ENCODE measurements around the gene TMTC2.

The TMTC2 gene

GRCh38 chr12:82727886-82728285, 41.2 kb downstream of the TMTC2 start:
- no peak for TF ChIP-seq GATA3 (IDR thresholded peaks at IDR 0.05; ENCODE audit: low read depth, low read length)
- no peak for TF ChIP-seq GATA2 (IDR thresholded peaks at IDR 0.05; ENCODE audit: low read depth, low read length)

- no peak for TF ChIP-seq GATA2 (IDR thresholded peaks at IDR 0.05; ENCODE audit: low read depth, low read length)
- no peak for TF ChIP-seq GATA3 (IDR thresholded peaks at IDR 0.05; ENCODE audit: low read depth, low read length)
Measured at GRCh38 chr12:82728710-82729109, 42.0 kb downstream of the TMTC2 start.

- TF ChIP-seq GATA2 (IDR thresholded peaks at IDR 0.05; ENCODE audit: low read depth, low read length) (peak; percentile 20; the same call in 1 of the 2 replicates), GATA3 (IDR thresholded peaks at IDR 0.05; ENCODE audit: low read depth, low read length) (no peak)
Measured at GRCh38 chr12:82730953-82731459, 44.3 kb downstream of the TMTC2 start.

- TF ChIP-seq GATA3 (IDR thresholded peaks at IDR 0.05; ENCODE audit: low read depth, low read length) (no peak), GATA2 (IDR thresholded peaks at IDR 0.05; ENCODE audit: low read depth, low read length) (no peak)
Measured at GRCh38 chr12:82740129-82741000, 53.7 kb downstream of the TMTC2 start.

GRCh38 chr12:82745063-82745674, 58.5 kb downstream of the TMTC2 start:
- TF ChIP-seq GATA3 (IDR thresholded peaks at IDR 0.05; ENCODE audit: low read depth, low read length) (peak; percentile 95), GATA2 (IDR thresholded peaks at IDR 0.05; ENCODE audit: low read depth, low read length) (peak; percentile 93)

- TF ChIP-seq GATA2 (IDR thresholded peaks at IDR 0.05; ENCODE audit: low read depth, low read length), result no peak
- no peak for TF ChIP-seq GATA3 (IDR thresholded peaks at IDR 0.05; ENCODE audit: low read depth, low read length)
Measured at GRCh38 chr12:82745807-82746206, 59.1 kb downstream of the TMTC2 start.

- TF ChIP-seq GATA2 (IDR thresholded peaks at IDR 0.05; ENCODE audit: low read depth, low read length), result no peak
- TF ChIP-seq GATA3 (IDR thresholded peaks at IDR 0.05; ENCODE audit: low read depth, low read length), result no peak
Measured at GRCh38 chr12:82746668-82747067, 60.0 kb downstream of the TMTC2 start.

GRCh38 chr12:82749015-82749414, 62.3 kb downstream of the TMTC2 start:
- TF ChIP-seq GATA2 (IDR thresholded peaks at IDR 0.05; ENCODE audit: low read depth, low read length) (no peak), GATA3 (IDR thresholded peaks at IDR 0.05; ENCODE audit: low read depth, low read length) (no peak)

GRCh38 chr12:82754856-82755255, 68.2 kb downstream of the TMTC2 start:
- TF ChIP-seq GATA2 (IDR thresholded peaks at IDR 0.05; ENCODE audit: low read depth, low read length) (no peak), GATA3 (IDR thresholded peaks at IDR 0.05; ENCODE audit: low read depth, low read length) (no peak)

- TF ChIP-seq GATA2 (IDR thresholded peaks at IDR 0.05; ENCODE audit: low read depth, low read length) (no peak), GATA3 (IDR thresholded peaks at IDR 0.05; ENCODE audit: low read depth, low read length) (no peak)
Measured at GRCh38 chr12:82756303-82756702, 69.6 kb downstream of the TMTC2 start.

- TF ChIP-seq GATA2 (IDR thresholded peaks at IDR 0.05; ENCODE audit: low read depth, low read length) (no peak), GATA3 (IDR thresholded peaks at IDR 0.05; ENCODE audit: low read depth, low read length) (no peak)
Measured at GRCh38 chr12:82757059-82757458, 70.4 kb downstream of the TMTC2 start.

- no peak for TF ChIP-seq GATA2 (IDR thresholded peaks at IDR 0.05; ENCODE audit: low read depth, low read length)
- no peak for TF ChIP-seq GATA3 (IDR thresholded peaks at IDR 0.05; ENCODE audit: low read depth, low read length)
Measured at GRCh38 chr12:82757656-82758055, 71.0 kb downstream of the TMTC2 start.

- no peak for TF ChIP-seq GATA3 (IDR thresholded peaks at IDR 0.05; ENCODE audit: low read depth, low read length)
- TF ChIP-seq GATA2 (IDR thresholded peaks at IDR 0.05; ENCODE audit: low read depth, low read length), result no peak
Measured at GRCh38 chr12:82758749-82759330, 72.1 kb downstream of the TMTC2 start.

- TF ChIP-seq GATA3 (IDR thresholded peaks at IDR 0.05; ENCODE audit: low read depth, low read length) (no peak), GATA2 (IDR thresholded peaks at IDR 0.05; ENCODE audit: low read depth, low read length) (no peak)
Measured at GRCh38 chr12:82760423-82760822, 73.7 kb downstream of the TMTC2 start.
